H1 (cell line): ENCODE results near the gene SECISBP2. TPM values are rescaled to one million over a fixed set of nuclear protein-coding genes. Genes with fewer than 3 reads are reported as not detected.

ENCODE experiments used
- EZH2 ChIP-seq: fragments of 200-600 bp; sonication (generic); IDR thresholded peaks from 2 replicates; pipeline ENCODE4 v1.7.1; 2012; ENCODE audit warnings: low read depth, mild to moderate bottlenecking, moderate library complexity, low read length, inconsistent platforms; ENCODE audit not compliant: severe bottlenecking
- FOSL1 ChIP-seq: IDR thresholded peaks from 2 replicates; pipeline ENCODE4 v1.6.1; 2011; ENCODE audit warnings: mild to moderate bottlenecking, low read depth, low read length, moderate library complexity; ENCODE audit not compliant: insufficient read depth
- HDAC6 ChIP-seq: IDR thresholded peaks from one replicate; pipeline ENCODE4 v1.7.1; 2012; ENCODE audit warnings: low read depth, mild to moderate bottlenecking, inconsistent platforms, low read length, moderate library complexity
- RNF2 ChIP-seq: fragments of 200-900, 300-1000 bp; sonication (generic); IDR thresholded peaks from 2 replicates; pipeline ENCODE4 v1.7.1; 2016; ENCODE audit warnings: borderline replicate concordance, low read depth, mild to moderate bottlenecking, antibody characterized with exemption, low read length; ENCODE audit not compliant: poor library complexity, severe bottlenecking; ENCODE audit errors: missing control alignments
- SRF ChIP-seq: IDR thresholded peaks from 2 replicates; pipeline ENCODE4 v1.6.1; 2011; ENCODE audit warnings: mild to moderate bottlenecking, low read depth, low read length, moderate library complexity
- polyA plus RNA-seq, 7 experiments: library from polyadenylated mRNA; depleted of rRNA in 3 of 7; stranded (reverse) in 5 of 7; unstranded in 2 of 7; fragments of >200 nt in 5 of 7; fragments of 200-250 nt in 2 of 7; gene quantifications; 1 replicate in 5 of 7; 2 replicates in 1 of 7; 4 replicates in 1 of 7; pipeline versions ENCODE4 v1.2.1 to v1.2.3, GENCODE V29; 2011 to 2013; ENCODE audit warnings: missing spikeins in 2 of 7, mixed read lengths in 2 of 7
- total RNA-seq: library from RNA; stranded (reverse); fragmentation: NEBNext Ultra II Directional; extraction: Animal tissue kit (Norgen Biotek cat#: 25700); gene quantifications from 2 replicates; pipeline ENCODE4 v1.2.1, GENCODE V29; 2021
- TF ChIP-seq, protein P1 (sequence below), 3 experiments: IDR thresholded peaks; 1 replicate in 2 of 3; 2 replicates in 1 of 3; pipeline versions ENCODE4 v1.5.1 to v1.6.1; 2011; ENCODE audit warnings: low read length in 3 of 3, mild to moderate bottlenecking in 3 of 3, inconsistent platforms in 2 of 3, low read depth in 1 of 3, moderate library complexity in 1 of 3; ENCODE audit not compliant: insufficient read depth in 1 of 3; ENCODE audit errors: control extremely low read depth in 1 of 3

The SECISBP2 gene
- total and polyA plus RNA-seq, 2 of the 8 experiments (the other 6 are each of a cell fraction or from before 2014, with no cell fraction given) = 39.0 to 61.7 TPM

DNA sequence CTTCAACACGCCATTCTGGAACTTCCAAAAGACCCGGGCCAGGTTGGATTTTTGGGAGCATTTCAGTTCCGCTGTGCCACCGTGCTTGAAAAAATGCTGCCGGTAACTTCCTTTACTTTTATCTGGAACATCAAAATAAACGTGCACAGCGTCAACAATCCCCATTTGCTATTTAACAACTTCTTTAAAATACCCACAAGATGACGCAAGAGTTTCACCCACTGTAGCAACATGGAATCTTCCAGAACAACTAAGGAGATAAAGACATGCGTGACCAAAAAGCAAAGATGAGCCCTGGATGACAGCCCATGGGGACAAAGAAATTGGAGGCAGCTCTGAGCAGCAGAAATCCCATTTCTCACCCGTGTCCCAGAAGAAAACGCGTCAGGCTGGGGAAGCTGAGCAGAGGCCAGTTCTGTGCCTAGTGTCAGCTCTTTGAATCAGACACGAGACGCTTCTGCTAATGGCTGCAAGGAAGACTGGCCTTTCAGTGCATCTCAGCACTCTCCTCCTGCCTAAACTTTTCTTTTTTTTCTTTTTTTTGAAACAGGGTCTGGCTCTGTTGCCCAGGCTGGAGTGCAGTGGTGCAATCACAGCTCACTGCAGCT lies 61.3 kb downstream of the SECISBP2 start (continued):
- no peak for TF ChIP-seq EZH2
- TF ChIP-seq, protein P1, sequence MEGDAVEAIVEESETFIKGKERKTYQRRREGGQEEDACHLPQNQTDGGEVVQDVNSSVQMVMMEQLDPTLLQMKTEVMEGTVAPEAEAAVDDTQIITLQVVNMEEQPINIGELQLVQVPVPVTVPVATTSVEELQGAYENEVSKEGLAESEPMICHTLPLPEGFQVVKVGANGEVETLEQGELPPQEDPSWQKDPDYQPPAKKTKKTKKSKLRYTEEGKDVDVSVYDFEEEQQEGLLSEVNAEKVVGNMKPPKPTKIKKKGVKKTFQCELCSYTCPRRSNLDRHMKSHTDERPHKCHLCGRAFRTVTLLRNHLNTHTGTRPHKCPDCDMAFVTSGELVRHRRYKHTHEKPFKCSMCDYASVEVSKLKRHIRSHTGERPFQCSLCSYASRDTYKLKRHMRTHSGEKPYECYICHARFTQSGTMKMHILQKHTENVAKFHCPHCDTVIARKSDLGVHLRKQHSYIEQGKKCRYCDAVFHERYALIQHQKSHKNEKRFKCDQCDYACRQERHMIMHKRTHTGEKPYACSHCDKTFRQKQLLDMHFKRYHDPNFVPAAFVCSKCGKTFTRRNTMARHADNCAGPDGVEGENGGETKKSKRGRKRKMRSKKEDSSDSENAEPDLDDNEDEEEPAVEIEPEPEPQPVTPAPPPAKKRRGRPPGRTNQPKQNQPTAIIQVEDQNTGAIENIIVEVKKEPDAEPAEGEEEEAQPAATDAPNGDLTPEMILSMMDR (IDR thresholded peaks at IDR 0.05; ENCODE audit: control extremely low read depth in 1 of 3, insufficient read depth in 1 of 3, low read depth in 1 of 3, low read length in 3 of 3) = no peak
- TF ChIP-seq RNF2 = no peak
- TF ChIP-seq HDAC6 = no peak
- no peak for TF ChIP-seq SRF
- TF ChIP-seq FOSL1 = no peak
